Mammary epithelial cell (primary cell): ENCODE measurements around the gene ATP6V1A.

Experiments used
- EZH2 ChIP-seq: IDR thresholded peaks from 2 replicates; pipeline ENCODE4 v1.6.1; 2012; ENCODE audit warnings: low read length, inconsistent platforms, borderline replicate concordance
- TF ChIP-seq, protein P1 (sequence below), 2 donors: IDR thresholded peaks in 1 of 2; conservative IDR thresholded peaks in 1 of 2; 2 replicates each; pipeline ENCODE4 v1.5.1; 2011 to 2012; ENCODE audit warnings: inconsistent platforms in 2 of 2, low read length in 2 of 2, mild to moderate bottlenecking in 2 of 2, control low read depth in 1 of 2, low read depth in 1 of 2; ENCODE audit not compliant: insufficient read depth in 1 of 2; ENCODE audit errors: extremely low read depth in 1 of 2

- TF ChIP-seq, protein P1, sequence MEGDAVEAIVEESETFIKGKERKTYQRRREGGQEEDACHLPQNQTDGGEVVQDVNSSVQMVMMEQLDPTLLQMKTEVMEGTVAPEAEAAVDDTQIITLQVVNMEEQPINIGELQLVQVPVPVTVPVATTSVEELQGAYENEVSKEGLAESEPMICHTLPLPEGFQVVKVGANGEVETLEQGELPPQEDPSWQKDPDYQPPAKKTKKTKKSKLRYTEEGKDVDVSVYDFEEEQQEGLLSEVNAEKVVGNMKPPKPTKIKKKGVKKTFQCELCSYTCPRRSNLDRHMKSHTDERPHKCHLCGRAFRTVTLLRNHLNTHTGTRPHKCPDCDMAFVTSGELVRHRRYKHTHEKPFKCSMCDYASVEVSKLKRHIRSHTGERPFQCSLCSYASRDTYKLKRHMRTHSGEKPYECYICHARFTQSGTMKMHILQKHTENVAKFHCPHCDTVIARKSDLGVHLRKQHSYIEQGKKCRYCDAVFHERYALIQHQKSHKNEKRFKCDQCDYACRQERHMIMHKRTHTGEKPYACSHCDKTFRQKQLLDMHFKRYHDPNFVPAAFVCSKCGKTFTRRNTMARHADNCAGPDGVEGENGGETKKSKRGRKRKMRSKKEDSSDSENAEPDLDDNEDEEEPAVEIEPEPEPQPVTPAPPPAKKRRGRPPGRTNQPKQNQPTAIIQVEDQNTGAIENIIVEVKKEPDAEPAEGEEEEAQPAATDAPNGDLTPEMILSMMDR (conservative IDR thresholded peaks at IDR 0.05 in 1 of 2, IDR thresholded peaks at IDR 0.05 in 1 of 2; ENCODE audit: extremely low read depth in 1 of 2, insufficient read depth in 1 of 2, low read depth in 1 of 2, low read length in 2 of 2): peak; percentile 23 to 28
- TF ChIP-seq EZH2: no peak
These were observed 78.3 kb downstream of the ATP6V1A start for GRCh38 chr3:113825090-113825489.
